DMS53 treated with DMSO at 0.1 percent for 48 hours (cell line): ENCODE data around the gene SLC19A1.

Source experiments
- DNase-seq: peaks from one replicate; lab custom pipeline; 2025; ENCODE audit not compliant: unreplicated experiment; lab: John Stamatoyannopoulos, UW

Gene SLC19A1

DNA sequence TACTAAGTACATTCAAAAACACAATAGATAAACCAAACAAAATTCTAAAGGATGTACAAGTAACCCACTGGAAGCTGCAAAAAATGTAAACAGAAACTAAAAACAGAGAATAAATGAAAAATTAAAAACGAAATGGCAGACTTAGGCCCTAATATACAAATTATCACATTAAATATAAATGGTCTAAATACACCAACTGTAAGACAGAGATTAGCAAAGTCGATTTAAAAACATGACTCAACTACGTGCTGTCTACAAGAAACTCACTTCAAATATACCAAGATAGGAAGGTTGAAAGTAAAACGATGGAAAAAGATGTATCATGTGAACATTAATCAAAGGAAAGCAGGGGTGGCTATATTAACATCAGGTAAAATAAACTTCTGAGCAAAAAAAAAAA, 23.1 kb downstream of the SLC19A1 start:
- no peak for DNase-seq

DNA sequence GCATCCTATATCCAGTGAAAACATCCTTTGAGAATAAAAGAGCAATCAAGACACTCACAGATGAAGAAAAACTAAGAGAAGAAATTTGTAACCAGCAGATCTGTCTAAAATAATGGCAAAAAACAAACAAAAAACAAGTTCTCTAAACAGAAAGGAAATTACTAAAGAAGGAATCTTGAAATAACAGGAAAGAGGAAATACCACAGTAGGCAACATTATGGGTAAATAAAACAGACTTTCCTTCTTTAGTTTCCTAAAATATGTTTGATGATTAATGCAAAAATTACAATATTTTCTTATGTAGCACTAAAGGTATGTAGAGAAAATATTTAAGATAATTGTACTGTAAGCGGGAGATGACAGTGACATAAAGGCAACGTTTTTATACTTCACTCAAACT, 23.5 kb downstream of the SLC19A1 start:
- DNase-seq = no peak

DNA sequence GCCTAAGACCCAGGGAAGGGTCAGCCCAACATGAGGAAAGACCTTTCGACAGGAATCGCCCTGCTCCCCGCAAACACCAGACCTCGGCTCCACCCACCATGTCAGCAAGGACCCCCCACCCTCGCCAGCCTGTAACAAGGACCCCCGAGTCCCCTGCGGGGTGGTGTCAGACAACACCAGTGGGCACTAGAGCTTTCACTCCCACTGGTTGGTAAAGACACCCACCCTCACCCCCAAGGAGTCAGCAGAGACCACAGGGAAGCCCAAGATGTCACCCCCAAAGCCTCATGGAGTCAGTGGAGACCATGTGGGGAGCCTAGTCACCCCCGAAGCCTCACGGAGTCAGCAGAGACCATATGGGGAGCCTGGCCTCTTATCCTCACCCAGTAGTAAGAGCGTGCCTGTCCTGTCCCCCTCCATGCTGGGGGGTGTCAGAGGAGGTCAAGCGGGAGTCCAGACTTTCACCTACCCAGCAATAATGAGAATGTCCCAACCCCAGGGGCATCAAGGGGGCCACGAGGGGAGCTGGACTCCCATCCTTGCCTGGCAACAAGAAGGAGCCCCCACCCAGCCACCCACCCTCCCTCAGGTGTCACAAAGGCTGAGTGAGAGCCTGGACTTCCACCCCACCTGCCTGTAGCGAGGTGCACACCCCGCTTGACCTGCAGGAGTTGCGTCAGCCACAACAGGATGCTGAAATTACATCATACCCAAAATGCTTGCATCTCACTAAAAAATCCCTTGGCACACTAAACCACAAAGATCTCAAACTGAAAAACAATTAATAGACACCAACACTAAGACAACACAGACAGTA, 24.8 kb downstream of the SLC19A1 start:
- no peak for DNase-seq

DNA sequence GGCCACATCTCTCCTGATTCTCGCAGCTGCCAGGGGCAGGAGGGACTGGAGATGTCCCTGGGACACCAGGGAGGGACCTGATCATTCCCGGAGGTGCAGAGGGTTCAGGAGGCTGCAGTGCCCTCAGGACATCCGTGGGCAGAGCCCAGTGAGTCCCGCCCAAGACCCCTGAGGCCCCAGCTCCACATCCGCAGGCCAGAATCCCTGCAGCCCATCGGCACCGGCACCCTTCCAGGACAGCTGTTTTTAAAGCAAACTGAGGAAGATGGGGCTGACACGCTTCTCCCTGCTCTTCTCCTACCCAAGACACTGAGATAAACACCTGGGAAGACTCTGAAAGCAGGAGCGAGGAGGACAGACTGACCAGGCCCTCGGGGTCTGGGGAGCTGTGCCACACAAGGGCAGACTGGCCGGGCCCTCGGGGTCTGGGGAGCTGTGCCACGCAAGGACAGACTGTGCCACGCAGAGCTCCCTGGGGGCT, 25.5 kb downstream of the SLC19A1 start:
- DNase-seq = no peak

DNA sequence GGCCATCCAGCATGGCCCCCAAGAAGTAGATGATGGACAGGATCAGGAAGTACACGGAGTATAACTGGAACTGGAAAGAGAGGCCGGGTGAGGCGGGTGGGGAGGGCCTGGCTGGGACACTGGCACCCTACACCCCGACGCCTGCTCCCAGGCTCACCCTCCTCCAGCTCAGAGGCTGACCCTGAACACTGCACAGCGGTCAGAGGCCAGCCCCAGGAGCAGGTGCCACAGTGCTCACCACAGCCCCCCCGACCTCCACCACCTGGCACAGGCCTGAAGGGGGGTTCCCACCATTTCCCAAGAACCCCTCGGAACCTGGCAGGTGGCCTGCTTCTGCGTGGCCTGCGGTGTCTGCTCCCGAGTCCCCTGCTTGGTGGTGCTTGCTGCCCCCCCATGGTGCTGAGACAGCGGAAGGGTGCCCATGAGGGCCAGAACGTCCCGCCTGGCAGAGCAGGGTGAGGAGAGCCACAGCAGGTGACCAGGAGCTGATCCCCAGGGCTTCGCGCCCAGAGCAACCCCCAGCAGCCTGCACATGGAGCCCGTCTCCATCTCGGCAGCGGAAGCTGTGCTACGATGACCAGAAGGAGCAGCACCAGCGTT, 26.1 kb downstream of the SLC19A1 start:
- DNase-seq = no peak

DNA sequence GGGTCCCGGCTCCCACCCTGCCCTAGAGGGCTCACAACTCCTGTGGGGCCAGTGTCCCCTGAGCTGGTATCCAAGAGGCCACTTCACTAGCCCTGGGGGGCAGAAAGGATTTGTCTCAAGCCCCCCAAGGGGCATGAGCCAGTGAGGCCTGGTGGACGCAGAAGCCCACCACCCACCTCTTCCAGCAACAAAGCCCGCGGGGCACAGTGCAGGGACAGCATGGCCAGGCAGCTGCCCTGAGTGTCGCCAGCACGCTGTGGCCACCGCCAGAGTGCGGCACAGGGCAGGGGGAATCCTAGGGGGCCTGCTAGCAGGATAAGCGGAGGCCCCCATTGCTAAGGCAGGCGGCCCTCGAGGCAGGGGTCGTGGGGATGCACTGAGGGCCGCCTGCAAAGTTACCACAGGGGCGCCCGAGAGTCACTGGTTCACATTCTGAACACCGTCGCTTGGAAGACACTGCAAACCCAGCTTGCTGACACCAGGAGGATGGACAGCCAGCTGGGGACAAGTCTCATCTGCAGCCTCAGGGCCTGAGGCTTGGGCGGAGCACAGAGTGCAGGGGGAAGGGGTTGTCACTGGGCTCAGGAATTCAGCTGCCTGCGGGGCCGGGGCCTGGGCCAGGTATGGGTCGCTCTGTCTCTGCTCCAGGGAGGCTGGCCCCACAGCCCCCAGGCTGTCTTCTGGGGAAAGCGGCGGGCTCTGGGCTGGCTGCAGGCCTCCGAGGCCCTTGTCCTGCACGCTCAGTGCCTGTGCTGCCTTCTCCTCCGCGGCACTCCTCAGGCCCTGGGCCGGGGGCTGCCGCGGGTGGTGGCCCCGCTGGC, 26.8 kb downstream of the SLC19A1 start:
- DNase-seq = no peak

DNA sequence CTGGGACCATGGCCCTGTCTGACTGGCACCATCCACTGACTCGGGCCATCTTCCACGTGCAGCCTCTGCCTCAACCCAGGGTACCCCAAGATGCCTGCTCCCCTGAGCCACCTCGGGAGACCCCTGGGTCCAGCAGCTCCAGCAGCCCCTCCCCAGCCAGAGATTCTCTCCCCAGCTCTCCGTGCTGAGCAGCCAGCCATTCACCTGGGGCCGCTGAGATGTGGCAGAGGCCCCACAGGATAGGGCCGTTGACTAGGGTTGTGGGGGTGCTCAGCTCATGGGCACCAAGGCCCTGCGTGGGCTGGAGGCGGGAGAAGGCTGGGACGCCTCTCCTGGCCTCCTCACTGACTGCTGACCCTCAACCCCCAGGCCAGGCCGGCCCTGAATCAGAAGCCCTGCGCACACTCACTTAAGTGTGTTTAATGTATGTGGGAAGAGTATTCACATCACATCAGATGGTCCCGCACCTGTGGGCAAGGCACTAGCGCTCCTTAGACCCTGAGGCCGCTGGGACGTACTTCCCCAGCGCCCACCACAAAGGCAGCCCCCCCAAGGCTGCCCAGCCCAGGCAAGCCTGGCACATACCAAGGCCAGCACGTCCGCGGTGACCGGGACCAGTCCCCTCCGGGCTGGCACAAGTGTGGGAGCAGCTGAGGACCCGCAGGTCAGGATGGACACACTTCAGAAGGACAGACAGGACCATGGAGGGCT, 27.8 kb downstream of the SLC19A1 start:
- no peak for DNase-seq

DNA sequence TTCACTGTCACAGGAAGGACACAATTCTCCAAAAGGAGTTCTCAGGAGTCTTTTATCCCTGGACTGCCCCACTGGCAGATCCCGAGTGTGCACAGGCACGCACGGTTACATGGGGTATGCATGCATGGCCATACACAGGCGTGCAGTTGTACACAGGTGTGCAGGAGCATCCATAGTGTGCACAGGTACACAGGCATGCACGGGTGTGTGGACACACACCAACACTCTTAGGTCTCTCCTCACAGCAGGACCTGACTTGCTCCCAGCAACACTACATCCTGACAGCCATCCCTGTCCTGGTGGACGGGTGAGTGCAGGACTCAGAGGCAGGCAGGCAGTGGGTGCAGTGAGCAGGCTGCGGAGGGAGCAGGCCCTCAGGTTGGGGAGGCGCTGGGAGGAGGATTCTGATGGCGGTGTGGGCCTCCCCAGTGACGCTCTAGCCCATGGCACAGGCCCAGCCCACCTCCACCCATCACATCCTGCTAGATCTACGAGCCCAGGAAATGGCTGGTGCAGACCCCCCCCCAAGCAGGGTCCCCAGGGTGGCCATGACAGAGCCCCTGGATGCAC, 28.4 kb downstream of the SLC19A1 start:
- no peak for DNase-seq

DNA sequence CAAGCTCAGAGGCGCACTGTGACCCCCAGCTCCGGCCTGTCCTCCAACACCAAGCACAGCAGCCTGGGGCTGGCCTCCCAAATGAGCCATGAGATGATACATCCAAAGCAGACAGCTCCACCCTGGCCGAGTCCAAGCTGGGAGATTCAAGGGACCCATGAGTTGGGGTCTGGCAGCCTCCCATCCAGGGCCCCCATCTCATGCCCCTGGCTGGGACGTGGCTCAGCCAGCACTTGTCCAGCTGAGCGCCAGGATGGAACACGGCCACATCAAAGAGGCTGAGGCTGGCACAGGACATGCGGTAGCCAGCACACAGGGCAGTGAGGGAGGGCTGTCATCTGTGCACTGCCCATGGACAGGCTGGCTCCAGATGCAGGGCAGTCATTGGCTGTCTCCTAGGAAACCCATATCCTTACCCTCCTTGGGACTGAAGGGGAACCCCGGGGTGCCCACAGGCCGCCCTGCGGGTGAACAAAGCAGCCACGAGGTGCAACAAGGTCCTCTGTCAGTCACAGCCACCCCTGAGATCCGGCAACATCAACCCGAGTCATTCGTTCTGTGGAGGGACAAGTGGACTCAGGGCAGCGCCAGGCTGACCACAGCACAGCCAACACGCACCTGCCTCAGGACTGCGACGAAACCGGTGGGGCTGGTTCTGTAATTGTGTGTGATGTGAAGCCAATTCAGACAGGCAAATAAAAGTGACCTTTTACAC, 29.1 kb downstream of the SLC19A1 start:
- peak; percentile 40 for DNase-seq

DNA sequence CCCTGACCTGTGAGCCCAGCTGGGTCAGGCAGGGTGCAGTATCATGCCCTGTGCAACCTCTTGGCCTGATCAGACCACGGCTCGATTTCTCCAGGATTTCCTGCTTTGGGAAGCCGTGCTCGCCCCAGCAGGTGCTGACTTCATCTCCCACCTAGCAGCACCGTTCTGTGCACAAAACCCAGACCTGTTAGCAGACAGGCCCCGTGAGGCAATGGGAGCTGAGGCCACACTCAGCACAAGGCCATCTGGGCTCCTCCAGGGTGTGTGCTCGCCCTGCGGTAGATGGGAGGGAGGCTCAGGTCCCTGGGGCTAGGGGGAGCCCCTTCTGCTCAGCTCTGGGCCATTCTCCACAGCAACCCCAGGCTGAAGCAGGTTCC, 29.6 kb downstream of the SLC19A1 start:
- DNase-seq = no peak

DNA sequence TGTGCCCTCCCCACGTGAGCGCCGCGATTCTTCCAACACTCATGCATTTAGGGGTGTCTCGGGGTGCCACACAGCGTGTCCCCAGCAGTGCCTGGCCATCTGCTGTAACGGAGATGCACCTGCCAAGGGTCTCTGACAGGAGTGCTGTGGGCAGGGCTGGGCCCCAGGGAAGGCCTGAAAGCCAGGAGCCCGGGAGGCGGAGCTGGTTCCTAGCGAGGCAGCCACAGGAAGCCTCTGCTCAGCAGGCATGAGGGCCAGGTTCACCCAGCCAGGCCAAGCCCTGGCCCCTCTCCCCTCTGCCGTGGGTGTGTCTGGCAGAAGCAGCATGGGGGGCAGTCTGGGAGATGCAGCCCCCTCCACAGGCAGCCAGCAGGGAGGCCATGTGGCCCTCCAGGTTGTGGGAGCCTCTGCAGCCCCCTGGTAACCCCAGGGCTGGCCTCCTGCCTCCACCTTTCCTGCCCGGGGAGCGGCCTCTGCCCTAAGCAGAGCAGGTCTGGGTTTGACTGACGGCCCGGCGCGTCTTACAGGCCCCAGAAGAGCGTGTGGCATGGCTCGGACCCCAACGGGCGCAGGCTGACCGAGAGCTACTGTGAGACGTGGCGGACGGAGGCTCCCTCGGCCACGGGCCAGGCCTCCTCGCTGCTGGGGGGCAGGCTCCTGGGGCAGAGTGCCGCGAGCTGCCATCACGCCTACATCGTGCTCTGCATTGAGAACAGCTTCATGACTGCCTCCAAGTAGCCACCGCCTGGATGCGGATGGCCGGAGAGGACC, 30.4 kb downstream of the SLC19A1 start:
- DNase-seq = no peak

DNA sequence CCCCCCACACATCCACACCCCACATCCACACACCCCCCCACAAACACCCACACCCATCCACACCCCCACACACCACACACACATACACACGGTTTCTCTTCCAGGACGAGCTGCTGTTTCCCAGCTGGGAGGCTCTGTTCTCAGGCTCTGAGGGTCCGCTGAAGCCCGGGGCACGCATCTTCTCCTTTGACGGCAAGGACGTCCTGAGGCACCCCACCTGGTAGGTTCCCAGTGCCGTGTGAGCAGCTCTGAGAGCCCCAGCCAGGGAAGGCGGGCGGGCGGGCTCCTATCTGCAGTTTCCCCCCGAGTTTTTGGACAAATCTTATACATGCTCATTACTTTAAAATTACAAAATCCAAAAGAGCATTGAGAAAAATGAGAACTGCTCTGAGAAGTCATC, 31.2 kb downstream of the SLC19A1 start:
- DNase-seq = no peak

DNA sequence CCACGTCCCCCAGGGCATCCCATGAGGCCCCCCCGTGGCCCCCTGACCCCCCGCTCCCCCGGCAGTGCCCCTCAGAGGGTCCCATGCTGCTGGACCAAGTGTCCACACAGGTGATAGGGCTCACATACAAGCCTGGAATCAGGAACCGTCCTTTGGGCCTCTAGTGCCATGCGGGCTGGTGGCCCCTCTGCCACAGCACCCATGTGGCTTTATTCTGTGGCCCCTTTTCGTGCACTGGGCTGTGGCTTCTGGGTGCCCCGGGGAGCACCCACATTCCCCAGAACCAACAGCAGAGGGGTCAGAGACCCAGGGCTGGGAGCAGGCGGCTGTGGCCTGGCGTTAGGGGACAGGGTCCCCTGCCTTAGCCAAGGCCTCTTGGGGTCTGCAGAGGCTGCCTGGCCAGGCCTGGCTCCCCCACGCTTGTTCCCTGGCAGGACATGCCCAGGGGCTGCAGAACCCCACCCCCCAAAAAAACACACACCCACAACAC, 31.7 kb downstream of the SLC19A1 start:
- no peak for DNase-seq

DNA sequence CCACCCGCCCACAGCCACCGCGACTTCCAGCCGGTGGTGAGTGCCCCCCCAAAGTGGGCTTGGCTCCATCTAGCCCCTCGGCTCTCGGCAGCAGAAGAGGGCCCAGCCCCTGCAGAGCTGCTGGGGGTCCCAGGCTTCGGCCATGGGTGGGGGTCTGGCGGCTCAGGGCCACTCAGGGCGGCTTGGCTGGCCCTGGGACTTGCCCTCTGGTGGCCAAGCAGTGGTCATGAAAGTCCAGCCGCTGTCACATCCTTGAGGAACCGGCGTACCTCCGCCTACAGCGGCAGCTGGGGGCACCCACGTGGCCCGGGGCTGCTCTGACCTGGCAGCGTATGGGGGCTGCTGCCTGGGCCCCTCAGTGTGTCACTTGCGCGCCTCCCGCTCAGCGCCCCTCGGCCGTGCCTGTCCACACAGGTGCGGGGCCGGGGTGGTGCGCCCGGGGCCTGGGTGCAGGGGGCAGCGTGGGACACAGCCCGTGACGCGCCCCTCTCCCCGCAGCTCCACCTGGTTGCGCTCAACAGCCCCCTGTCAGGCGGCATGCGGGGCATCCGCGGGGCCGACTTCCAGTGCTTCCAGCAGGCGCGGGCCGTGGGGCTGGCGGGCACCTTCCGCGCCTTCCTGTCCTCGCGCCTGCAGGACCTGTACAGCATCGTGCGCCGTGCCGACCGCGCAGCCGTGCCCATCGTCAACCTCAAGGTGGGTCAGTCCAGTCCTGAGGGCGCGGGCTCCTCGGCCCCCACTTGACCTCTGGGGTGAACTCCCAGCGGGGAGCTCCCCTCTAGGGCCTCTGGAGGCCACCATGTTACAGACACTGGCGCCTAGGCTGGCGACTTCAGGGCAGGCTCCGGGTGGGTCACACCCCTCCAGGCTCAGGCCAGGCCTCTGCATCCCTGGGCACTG, 32.4 kb downstream of the SLC19A1 start:
- no peak for DNase-seq

DNA sequence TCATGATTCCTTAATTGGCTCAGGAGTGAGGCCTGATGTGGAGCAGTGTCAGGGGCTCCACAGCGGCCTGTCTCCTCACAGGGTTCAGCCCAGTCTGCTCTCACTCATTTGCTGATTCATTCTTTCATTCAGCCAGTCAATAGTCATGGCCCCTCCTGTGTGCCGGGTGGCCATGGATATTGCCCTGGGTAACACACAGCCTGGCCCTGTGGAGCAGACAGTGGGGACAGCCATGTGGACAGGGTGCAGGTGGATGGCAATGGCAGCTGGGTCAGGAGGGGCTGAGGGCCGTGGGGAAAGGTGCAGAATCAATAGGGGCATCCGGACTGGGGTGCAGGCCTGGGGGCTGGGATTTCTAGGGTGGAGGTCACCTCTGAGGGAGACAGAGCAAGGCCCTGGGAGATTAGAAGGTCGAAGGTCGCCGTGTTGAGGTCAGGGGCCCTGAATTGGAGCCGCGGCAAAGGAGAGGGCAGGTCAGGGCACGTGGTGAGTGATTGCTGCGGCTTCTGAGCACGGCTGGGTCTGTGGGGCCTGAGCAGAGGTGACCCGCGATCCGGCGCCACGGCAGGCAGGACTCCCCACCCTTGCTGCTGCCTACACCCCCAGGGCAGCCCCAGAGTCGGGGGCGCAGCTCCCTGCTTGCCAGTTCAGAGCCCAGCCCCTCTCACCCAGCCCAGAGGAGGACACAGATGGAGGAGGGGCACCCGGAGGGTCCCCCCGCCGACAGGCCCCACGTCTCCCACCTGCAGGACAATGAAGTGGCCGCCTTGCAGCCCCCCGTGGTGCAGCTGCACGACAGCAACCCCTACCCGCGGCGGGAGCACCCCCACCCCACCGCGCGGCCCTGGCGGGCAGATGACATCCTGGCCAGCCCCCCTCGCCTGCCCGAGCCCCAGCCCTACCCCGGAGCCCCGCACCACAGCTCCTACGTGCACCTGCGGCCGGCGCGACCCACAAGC, 33.4 kb downstream of the SLC19A1 start:
- no peak for DNase-seq

DNA sequence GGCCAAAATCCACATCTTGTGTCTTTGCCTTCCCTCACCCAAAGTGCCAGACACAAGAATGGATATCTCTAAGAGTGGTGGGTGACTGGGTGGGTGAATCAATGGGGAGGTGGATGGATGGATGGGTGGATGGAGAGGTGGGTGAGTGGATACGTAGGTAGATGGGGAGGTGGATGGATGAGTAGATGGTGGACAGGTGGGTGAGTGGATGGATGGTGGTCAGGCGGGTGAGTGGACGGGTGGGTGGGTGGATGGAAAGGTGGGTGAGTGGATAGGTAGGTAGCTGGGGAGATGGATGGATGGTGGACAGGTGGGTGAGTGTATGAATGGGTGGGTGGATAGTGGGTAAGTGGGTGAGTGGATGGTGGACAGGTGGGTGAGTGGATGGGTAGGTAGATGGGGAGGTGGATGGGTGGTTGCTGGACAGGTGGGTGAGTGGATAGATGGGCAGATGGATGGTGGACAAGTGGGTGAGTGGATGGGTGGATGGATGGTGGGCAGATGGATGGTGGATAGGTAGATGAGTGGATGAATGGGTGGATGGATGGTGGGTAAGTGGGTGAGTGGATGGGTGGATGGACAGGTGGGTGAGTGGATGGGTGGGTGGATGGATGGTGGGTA, 34.2 kb downstream of the SLC19A1 start:
- no peak for DNase-seq

DNA sequence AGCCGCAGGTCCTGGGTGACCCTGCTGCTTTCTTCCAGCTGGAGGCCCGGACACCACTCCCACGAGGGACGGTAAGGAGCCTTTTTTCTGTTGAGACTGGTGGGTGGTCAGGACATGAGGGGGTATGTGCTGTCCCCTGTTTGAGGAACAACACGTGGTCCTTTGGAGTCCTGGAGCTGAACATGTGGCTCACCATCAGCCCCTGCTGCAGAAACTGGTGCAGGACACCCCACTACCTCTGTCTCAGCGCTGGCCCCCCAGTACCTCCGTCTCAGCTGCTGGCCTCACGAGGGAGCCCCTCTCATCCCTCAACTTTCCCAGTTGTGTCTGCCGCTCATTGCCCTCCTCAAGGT, 34.7 kb downstream of the SLC19A1 start:
- no peak for DNase-seq
